HuH-7 (cell line): ENCODE results near the gene IGF2.

Experiments used
- DNase-seq: peaks from one replicate; pipeline ENCODE4 v3.0.0; 2011; ENCODE audit warnings: low spot score

IGF2 gene

DNA sequence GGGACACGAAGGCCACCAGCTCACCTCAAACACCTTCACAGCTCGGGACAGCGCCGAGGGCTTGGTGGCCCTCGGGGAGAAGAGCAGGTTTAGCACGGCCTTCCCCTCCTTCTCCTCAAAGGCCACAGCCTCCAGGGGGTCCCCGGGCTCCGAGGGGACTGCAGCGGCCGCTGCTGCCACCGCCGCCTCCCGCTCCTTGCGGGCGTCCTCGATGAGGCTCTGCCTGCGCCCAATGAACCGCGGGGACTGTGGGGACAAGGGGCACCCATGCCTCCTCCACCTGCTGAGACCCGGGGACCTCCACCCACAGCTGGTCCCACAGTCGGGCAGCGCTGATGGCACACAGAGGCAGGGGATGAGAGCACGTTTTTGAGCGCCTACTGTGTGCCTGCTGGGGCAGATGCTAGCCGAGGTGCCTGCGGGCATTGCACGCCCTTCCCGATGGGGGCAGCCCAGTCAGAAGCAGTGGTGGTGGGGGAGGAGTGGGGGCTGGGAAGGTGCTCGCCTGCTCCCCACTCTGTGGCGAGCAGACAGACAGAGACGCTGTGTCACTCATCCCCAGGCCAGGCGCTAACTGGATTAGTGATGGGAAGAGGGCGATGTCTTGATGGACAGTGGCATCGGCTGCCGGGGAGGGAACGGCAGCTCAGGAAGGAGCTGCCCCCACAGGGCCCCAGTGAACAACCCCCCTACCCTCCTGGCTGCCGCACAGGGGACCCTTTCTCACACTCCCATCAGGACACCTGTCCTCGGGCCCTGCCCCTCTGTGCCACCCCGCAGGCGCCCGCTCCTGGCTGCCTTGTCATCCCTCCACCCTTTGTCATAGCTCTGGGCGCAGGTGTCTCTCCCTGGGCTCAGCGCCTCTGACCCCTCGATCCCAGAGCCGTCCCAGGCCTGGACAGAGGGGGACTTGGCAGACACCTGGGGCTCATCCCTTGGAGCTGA lies 30.7 kb upstream of the IGF2 start:
- DNase-seq: no peak

DNA sequence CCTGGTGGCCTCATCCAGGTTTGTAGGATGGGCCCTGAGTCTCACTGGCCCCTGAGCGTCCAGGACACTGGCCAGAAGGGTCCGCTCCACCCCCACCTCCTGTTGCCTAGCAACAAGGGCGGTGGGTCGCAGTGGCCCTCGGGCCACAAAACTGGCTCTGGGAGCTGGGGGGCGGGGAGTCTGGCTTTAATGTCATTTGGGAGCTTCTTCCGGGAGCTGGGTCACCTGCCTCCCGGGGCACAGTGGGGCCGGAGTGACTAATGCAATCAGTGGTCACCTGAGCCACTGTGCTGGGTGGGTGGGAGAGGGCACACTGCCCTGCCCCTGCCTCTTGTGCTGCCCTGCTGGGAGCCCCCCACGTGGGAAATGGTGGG lies 29.8 kb upstream of the IGF2 start:
- no peak for DNase-seq

DNA sequence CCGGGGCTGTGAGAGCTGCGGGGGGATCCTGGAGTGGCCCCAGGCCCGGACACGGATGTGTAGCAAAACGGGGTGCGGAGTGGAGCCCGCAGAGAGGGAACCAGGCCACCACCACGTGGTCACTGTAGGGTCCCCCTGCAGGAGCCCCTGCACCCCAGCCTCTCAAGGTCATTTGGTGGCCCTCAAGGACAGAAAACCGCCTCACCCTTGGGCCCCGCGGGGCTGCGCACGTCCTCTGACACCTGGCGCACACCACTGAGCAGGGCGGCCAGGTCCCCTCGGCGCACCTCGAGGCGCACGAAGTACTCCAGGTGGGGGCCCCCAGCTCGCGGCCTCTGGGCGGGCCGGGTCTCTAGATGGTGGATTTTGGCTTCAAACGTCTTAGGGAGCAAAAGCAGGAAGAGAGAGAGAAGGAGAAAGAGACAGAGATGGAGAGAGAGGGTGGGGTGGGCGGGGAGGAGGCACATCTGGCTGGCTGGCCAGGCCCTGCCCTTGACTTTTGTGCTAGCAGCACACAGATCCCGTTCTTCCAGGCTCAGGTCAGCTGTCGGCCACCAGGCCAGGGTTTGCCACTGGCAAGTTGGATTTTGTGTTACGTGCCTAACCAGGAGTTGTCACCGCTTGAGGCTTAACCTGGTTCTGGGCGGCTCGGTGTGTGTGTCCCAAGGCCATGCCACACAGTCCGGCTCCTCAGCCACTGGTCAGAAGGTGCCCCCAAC lies 29.3 kb upstream of the IGF2 start:
- no peak for DNase-seq

DNA sequence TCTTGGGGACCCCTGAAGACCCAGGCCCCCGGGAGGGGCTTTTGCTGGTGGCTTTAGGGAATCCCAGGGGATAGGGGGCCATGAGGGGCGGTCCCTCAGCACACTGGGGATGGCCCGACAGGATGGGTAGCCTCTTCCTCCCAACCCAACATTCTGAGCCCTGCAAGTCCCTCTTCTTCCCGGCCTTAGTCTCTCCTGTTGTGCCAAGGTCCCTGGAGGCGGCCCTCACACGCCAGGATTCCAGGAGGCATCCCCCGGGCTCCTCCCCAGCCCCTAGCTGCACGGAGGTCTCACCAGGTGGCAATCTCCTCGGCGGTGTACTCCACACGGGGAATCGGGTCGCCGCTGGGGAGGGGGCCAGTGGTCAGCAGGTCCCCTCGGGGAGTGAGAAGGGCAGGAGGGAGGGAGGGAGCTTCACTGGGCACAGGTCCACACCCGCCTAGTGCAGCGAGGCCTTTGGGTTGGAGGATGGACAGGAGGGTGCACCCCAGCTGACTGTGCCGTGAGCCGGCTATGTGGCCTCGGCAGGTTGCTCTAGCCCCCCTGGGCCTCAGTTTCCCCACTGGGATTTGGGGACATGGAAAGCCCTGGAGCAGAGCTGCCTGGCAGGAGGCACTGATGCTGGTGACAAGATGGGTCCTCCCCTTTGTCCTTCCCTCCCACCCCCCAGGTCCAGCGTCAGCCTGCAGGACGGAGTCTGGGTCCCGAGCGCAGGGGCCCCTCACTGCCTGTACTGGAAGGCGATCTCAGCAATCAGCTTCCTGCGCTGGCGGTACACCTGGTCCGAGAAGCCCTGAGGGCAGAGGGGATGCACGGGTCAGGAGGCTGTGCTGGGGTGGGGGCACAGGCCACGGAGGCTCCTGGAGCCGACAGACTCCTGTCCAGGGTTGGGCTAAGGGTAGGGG lies 28.2 kb upstream of the IGF2 start:
- DNase-seq: no peak

DNA sequence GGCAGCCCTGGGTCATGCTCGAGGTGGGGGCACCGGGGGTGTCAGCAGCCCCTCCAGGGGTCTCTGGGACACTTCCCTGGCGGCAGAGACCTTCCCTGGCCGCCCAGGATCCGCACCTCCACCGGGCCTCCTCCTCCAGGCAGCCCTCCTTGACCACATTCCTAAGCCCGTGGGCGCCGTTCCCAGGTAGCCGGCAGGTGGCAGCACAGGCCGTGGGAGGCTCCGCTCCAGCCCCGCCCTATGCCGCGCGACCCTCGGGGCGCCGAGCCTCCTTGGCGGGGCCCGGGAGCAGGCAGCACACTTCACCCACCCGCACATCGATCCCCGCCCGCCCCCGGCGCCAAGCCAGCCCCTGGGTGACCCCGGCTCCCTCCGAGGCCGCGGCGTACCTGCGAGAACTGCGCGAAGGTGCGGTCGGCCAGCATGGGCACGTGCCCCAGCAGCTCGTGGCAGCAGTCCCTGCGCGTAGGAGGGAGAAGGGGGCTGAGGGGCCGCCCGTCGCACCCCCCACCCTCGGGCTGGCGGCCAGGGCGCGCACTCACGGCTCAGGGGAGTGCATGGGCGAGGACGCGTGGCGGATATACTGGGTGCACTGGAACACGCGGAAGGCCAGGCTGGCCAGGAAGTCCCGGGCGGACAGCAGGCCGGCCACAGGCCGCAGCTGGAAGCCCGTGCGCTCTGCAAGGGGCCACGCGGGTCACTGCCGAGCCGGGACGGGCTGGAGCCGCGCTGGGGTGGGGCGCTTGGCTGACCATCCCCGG lies 27.1 kb upstream of the IGF2 start:
- peak; percentile 73 for DNase-seq

DNA sequence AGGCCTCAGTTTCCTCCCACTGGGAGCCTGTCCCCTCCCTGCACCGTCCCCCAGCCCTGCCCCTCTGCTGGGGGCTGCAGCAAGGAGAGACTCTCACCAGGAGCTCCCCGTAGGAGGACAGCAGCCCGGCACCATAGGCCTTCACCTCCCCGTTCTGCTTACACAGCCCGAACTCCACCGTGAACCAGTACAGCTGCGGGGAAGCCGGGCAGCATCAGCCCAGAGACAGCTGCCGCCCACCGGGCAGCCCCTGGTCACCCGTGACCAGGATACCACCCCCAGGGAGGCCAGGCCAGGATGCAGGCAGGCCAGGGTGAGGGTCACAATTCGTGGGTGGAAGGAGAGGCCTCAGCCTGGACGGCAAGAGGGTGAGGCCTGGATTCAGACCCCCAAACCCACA lies 26.4 kb upstream of the IGF2 start:
- DNase-seq: no peak

DNA sequence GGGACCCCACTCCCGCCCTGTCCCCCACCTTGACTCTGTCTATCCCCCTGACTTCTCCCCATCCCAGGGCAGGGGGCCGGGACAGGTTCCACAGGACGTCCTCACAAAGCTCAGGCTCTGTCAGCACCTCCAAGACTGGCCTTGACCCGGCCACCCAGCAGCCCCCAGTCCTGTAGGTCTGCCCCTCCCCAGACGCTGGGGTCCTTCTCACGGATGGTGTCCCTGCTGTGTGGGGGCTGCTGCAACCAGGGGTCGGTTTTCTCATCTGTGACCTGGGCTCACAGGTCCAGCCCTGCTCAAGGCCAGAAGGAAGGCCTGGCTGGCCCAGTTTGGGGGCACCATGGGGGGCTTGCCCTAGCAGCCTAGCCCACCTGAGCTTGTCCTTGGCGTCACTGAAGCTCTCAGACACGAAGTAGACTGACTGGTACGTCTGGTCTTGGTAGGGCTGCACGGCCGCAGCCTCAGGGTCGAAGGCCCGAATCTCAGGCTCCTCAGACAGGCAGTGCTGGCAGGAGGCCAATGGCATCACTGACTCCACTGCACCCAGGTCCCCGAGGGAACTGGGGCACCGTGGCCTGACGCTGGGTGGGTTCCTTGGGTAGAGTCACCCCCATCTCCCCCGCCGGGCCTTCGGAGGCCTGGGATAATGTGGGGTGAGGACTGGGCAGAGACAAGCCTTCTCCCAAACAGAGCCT lies 25.8 kb upstream of the IGF2 start:
- DNase-seq: no peak

DNA sequence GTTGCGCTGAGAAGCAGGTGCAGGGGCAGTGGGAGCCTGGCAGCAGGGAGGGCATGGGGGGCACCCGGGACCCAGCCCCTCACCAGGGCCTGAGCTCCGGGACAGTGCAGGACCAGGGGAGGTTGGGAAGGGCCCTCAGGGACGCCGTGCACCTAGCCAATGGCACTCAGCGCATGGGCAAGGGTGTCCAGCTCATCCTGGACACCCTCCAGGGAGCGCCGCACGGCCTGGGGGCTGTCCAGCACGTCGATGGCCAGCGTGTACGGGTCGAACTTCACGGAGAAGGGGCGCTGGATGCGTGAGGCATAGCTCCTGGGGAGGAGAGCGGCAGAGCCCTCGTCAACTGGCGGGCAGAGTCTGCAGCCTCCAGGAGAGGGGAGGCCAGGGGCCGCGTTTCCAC lies 24.9 kb upstream of the IGF2 start:
- DNase-seq: no peak

DNA sequence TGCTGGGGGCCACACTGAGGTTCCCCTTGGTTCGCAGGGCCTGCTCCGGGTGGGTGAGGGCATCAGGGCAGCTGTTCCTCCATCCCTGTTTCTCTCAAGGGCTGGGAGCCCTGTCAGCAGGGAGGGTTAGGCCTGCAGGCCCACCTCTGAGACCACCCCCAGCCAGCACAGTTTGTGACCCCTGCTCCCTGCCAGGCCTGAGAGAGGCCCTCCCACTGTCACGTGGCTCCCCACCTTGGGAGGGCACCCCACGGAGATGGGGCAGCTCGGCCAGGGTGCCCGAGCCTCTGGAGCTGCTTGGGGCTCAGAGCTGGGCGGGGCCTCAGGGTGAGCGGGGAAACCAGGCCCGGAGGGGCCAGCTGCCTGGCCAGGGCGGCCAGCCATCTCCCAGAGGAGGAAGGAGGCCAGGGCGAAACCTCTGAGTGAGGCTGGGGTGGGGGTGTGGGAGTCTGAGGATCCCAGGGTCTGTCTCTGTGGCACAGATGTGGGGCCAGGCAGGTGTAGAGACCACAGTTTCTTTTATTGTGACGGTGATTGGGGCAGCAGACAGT lies 24.3 kb upstream of the IGF2 start:
- no peak for DNase-seq

DNA sequence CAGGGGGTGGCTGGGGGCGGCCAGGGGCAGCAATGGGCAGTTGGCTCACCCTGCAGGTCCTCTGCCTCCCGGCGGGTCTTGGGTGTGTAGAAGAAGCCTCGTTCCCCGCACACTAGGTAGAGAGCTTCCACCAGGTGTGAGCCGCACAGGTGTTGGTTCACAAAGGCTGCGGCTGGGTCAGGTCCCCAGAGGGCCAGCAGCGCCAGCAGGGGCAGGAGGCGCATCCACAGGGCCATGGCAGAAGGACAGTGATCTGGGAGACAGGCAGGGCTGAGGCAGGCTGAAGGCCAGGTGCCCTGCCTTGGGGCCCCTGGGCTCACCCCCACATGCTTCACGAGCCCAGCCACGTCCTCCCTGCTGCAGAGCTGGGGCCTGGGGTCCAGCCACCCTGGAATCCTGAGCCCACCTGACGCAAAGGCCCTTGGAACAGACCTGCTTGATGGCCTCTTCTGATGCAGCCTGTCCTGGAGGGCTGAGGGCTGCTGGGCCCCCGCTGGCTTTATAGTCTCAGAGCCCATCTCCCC lies 21.6 kb upstream of the IGF2 start, which contains the start of gene INS:
INS (minus strand) TSS at position 474 of the 524 bp plus-strand sequence; CDS start at position 236, 238 bp downstream.
- DNase-seq: no peak

DNA sequence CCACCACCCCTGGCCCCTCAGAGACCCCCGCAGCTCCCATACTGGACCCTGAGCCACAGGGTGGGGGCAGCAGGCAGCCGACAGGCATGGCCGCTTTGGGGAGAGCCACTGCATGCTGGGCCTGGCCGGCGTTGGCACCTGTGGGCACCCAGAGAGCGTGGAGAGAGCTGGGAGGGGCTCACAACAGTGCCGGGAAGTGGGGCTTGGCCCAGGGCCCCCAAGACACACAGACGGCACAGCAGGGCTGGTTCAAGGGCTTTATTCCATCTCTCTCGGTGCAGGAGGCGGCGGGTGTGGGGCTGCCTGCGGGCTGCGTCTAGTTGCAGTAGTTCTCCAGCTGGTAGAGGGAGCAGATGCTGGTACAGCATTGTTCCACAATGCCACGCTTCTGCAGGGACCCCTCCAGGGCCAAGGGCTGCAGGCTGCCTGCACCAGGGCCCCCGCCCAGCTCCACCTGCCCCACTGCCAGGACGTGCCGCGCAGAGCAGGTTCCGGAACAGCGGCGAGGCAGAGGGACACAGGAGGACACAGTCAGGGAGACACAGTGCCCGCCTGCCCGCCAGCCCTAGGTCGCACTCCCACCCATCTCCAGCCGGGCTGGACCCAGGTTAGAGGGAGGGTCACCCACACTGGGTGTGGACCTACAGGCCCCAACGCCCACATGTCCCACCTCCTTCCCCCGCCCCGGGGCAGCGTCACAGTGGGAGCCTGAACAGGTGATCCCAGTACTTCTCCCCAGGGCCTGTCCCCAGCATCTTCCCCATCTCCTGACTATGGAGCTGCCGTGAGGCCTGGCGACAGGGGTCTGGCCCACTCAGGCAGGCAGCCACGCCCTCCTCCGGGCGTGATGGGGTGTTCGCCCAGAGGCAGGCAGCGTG lies 20.6 kb upstream of the IGF2 start:
- no peak for DNase-seq

DNA sequence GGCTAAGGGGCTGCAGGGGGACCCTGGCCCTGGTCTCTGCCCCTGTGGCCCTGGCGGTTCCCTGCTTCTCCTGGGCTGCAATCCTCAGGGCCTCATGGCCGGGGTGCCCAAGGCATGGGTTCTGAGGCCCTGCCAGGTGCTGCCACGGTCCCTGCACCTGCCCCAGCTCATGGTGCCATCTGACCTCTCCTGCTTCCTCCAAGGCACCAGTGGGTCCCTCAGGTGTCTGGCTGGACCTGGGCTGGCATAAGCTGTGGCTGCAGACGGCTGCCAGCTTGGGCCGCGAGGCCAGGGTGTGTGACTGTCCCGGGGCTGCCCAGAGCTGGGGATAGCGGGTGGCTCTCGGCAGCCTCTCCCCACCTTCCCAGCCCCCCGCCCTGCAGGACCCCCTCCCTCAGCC lies 19.8 kb upstream of the IGF2 start:
- DNase-seq: no peak

DNA sequence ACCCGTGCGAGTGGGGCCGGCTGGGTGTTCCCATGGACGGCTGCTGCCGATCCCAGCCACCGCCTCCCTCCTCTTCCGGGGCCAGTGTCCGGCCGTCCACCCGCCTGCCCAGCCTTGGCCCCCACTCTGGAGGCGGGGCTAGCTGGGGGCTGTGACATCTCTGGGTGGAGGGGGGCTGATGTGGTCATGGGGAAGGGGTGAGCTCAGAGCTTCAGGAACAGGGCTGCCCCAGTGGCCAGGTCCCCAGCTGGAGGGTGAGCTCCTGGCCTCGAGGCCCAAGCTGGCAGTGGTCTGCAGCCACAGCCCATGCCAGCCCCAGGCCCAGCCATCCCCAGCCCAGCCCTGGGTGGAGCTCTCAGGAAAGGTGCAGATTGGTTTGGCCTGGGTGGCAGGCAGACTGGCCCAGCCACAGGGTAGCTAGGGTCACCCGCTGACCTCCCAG lies 19.1 kb upstream of the IGF2 start:
- DNase-seq: no peak

DNA sequence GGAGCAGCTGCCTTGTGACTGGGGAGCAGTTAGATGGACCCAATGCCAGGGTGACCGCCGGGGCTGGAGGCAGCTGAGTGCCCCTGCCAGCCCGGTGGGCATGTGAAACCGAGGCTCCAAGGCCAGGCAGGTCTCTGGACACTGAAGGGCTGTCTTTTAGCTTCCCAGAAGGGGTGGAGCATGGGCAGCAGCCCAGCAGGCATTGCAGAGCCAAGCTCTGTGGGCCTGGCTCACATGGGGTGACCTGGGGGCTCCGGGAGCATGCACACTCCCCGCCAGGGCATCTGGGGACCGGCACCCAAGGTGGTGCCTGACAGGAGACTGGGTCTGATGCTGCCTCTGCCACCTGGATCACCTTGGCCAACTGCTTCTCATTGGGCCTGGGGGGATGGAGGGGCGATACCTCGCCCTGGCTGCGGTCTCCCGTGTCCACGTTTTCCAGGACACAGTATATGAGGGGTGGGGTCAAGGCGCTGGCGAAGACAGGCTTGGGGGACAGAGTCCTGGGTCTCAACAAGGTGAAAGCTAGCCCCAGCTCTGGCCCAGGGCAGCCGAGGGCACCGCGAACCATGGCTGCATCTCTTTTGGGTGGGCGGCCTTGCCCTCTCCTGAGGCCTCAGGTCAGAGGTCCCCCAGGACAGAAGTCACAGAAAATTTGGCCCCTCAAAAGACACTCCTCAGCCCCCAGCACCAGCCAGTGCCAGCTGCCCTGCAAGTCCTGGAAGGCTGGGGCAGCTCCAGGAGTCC lies 18.3 kb upstream of the IGF2 start:
- DNase-seq: no peak

DNA sequence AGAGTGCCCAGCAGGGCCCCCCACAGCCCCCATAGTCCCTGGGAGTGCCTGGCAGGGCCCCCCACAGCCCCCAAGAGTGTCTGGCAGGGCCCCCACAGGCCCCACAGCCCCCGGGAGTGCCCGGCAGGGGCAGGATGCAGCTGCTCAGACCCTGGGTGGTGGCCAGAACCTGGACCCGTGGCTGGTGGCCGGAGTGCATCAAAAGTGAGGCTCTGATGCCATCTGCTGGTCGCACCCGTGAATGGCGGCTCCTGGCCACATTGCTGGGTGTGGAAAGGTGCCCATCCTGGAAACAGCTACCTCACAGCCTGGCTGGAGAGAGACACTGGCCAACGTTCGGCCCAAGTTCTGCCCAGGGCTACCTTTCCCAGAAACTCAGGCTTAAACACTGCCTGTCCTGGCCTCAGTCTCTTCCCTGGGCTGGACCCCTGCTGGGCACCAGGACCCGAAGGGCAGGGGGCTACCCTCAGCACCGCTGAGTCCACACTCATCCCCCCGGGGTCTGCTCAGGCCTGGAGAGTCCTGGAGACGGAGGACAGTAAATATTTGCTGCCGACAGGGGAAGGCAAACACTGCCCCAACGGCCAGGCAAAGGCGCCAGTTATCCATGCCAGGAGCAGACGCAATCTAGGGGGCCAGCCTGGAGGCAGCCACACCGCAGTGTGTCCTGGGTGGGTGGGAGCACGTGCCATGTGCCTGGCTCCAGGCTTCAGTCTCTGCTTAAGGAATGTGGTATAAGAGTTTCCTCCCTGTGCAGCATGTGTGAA lies 17.4 kb upstream of the IGF2 start:
- peak; percentile 98 for DNase-seq

DNA sequence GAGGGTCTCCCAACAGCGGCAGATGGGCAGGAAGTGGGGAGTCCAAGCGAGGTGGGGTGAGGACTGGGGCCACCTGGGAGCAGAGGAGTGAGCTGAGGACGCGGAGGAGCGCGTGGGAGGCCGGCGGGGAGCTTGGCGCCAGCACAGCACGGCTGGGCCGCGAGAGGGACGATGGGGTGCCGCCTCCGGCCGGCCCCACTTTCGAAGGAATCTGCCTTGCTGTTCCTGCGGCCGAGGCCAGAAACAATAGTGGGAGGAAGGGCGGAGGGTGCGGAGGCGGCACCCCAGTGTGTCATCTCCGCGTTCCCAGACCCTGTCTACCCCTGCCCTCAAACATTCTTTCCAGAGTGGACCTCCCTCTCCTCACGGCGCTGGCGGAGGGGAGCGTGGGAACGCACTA lies 16.3 kb upstream of the IGF2 start:
- DNase-seq: no peak

DNA sequence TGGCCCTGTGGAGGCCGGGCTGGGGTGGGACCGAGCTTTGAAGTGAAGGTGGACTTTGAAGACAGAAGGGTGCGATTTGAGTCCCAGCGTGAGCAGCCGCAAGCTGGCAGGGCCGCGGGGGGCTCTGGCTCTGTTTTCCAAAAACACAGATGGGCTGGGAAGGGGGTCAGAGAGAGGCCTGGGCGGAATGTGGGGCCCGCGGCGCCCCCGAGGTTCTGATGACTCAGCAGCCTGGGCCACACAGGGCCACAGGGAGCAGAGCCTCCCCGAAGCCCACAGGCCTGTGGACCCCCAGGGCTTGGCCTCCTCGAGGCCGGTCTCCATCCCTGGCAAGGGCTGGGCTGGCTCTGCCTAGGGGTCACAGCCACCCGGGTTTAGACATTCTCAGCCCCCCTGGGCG lies 15.7 kb upstream of the IGF2 start:
- no peak for DNase-seq

DNA sequence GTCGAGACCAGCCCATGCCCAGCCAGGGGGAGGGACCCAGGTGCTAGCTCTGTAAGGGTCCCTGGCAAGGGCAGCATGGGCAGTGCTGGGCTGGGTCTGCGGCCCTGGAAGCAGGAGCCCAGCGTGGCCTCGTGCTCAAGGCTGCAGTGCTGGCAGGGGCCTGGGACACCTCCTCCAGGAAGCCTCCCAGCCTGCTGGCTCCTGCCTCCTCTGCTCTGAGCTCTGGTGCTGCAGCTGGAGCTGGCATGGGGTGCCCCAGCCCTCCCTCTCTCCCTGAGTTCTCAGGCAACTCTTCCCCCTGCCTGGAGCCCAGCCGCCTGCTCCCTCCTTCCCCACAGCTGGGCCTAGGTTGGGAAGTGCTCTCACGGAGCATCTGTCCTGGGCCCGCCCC lies 15.0 kb upstream of the IGF2 start:
- no peak for DNase-seq
